Measurements from ENCODE around the gene CDH5.

The CDH5 gene

DNA sequence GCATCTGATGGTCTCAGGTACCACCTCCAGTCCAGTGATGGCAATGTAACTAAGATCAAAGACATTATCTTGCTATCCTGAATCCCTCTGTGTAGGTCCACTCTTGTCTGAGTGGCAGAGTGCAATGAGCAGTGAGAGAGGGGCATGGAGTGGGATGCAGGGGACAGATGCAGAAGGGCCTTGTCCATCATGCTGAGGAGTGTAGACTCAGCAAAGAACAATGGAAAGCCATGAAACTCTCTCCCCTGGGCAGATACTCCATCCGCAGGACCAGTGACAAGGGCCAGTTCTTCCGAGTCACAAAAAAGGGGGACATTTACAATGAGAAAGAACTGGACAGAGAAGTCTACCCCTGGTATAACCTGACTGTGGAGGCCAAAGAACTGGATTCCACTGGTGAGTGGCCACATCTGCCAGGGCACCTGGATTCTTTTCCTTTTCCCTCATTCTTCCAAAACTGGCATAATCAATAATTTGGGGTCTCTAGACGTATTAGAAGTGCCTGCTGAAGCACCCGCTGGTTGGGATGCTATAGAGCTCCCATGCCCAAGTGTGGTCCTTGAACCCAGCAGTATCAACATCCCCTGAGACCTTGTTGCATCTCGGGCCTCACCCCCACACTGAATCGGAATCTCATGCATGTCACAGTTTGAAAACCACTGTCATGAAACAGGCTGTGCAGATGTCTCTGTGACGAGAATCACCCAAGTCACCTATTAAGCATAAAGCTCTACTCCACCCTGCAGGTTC, 29.5 kb downstream of the CDH5 start:
- DNase-seq, result no peak

DNA sequence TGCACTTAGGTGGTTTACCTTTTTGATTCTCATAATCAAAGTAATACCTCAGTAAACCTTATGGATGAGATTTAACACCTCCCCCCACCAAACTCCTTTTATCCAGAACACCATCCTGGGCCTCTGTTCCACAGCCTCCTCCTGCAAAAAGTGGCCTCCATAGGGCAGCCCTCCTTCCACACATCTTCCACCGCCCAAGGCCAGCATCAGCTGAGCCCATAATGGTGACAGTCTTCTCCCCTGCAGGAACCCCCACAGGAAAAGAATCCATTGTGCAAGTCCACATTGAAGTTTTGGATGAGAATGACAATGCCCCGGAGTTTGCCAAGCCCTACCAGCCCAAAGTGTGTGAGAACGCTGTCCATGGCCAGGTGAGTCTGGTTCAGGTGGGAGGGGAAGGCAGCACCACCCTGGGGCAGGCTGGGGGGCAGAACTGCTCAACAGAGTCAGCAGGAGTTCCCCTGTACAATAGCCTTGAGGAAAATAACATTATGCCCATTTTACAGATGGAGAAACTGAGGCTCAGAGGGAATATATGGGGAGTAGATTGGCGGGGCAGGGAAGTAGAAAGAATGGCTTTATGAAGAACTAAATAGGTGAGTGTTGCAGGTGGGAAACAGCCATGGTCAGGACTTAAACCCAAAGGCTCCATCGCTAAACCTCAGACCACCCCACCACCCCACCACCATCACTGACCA, 31.4 kb downstream of the CDH5 start:
- DNase-seq, result no peak

DNA sequence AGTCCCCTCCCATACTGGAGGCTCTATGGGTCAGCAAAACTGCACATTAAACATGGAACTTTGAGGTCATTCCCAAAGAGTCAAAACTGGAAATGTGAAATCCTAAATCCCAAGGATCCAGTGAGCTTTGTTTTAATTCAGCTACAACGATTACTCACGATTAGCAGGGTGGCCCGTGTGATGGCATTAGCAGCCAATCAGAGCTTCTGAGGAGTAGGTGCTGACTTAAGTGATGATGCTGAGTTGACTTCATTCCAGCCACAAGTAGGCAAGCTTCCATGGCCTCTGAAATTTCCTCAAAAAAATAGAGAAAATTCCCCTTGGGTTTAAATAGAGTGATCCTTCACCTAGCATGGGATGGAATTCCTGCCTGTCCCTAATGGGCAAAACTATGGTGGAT, 32.5 kb downstream of the CDH5 start:
- DNase-seq, result no peak

DNA sequence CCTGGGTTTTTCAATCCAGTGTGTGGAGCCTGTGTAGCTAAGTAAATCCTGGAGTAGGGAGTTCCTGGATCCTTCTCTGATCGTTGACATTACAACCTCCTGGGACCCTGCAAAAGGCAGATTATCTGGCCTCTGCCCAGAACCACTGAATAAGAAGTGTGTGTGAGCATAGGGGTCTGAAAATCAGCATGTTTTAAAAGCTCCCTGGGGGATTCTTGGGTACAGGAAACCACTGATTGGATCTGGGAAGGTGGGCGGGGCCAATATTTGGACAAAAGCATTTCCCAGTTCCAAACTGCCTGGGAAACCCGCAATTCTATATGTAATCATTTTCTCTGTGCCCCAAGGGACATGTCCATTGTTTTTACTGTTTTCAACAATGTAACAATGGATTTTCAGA, 33.4 kb downstream of the CDH5 start:
- DNase-seq, result no peak

DNA sequence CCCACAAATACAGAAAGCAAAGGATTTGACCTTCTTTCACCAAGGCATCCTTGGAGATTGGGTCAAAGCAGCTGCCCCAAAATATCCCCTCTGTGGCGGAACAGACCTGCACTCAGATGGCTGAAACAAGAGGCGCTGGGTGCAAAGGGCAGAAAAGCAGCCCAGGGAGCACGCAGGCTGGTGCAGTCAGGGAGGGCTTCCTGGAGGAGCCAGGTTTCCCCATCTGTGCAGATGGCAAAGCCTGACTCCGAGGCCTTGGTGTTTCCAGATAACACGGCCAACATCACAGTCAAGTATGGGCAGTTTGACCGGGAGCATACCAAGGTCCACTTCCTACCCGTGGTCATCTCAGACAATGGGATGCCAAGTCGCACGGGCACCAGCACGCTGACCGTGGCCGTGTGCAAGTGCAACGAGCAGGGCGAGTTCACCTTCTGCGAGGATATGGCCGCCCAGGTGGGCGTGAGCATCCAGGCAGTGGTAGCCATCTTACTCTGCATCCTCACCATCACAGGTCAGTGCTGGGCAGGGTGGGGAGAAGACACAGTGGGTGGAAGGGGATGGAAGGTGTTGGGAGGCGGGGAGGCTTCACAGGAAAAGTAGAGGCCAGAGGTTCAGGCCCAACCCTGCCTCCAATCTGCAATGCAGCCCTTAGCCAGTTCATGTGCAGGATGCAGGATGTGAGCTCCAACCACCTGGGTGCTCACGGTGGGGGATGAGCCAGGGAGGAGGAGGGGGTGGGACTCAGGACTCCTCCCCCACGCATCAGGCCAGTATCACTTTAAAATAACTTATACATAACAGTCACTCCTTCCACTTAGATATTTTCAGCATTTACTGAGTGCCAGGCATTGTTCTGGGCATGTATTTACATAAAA, 34.3 kb downstream of the CDH5 start:
- no peak for DNase-seq

DNA sequence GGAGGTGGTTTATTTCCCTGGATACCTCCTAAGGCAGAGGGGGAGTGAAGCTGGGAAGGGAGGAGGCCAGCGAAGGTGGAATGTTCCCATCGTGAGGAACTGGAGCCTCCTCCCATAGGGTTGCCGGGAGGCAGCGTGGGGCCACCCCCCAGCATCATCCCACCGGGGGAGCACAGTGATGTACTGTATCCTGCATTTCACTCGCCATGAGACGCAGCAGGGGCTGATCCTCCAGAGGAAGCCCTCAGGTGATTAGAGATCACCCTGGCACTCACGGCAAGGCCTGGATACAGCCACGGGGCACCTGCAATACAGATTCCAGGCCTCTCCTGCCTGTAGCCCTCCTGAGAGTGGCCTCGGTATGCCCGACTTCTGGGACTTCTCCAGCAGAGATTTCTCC, 35.1 kb downstream of the CDH5 start:
- no peak for DNase-seq

DNA sequence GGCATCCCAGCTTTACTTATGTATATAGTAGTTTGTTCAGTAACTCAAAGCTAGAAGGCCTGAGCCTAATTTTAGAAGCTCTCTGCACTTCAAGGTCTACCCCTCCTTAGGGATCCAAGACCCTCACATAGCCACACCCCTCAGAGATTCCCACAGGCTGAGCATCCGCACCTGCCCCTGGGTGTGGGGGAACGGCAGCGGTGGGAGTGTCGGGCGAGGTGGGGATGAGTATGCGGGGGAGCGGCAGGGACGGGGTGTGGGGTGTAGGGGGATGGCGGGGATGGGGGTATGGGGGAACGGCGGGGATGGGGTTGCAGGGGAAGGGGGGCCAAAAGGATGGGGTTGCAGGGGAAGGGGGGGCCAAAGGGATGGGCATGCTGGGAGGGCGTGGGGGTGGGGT, 35.7 kb downstream of the CDH5 start:
- DNase-seq, result no peak

DNA sequence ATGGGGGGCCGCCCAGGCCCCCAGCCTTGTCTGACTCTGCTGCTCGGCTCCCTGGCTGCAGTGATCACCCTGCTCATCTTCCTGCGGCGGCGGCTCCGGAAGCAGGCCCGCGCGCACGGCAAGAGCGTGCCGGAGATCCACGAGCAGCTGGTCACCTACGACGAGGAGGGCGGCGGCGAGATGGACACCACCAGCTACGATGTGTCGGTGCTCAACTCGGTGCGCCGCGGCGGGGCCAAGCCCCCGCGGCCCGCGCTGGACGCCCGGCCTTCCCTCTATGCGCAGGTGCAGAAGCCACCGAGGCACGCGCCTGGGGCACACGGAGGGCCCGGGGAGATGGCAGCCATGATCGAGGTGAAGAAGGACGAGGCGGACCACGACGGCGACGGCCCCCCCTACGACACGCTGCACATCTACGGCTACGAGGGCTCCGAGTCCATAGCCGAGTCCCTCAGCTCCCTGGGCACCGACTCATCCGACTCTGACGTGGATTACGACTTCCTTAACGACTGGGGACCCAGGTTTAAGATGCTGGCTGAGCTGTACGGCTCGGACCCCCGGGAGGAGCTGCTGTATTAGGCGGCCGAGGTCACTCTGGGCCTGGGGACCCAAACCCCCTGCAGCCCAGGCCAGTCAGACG, 36.2 kb downstream of the CDH5 start:
- no peak for DNase-seq

DNA sequence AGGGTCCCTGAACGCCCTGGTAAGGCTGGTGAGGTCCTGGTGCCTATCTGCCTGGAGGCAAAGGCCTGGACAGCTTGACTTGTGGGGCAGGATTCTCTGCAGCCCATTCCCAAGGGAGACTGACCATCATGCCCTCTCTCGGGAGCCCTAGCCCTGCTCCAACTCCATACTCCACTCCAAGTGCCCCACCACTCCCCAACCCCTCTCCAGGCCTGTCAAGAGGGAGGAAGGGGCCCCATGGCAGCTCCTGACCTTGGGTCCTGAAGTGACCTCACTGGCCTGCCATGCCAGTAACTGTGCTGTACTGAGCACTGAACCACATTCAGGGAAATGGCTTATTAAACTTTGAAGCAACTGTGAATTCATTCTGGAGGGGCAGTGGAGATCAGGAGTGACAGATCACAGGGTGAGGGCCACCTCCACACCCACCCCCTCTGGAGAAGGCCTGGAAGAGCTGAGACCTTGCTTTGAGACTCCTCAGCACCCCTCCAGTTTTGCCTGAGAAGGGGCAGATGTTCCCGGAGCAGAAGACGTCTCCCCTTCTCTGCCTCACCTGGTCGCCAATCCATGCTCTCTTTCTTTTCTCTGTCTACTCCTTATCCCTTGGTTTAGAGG, 37.1 kb downstream of the CDH5 start:
- DNase-seq, result no peak

DNA sequence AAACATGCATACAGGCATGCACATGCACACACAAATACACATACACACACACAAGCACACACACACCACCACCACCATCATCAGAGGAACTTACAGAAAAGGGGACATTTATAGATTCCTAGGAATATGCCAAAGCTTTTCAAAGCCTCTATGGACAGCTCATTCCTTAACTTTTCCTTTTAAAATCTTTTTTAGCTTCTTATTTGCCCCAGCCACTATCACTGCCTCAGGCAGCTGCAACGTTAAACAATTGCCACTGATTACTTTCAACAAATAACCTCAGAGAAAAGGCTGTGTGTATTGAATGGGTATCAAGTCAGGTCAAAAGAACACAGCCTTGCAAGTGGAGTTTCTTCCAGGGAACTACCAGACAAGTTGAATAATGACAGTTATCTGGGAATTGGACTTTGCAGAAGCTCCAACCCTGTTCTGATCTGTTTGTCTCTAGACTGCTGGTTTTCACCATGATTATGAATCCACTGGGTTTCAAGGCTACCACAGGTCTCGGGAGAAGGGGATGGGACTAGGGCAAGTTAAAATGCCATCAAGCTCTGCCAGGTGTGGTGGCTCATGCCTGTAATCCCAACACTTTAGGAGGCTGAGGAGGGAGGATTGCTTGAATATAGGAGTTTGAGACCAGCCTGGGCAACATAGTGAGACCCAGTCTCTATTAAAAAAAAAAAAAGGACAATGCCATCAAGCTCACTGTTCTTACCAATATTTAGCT, 38.7 kb downstream of the CDH5 start:
- DNase-seq, result no peak

DNA sequence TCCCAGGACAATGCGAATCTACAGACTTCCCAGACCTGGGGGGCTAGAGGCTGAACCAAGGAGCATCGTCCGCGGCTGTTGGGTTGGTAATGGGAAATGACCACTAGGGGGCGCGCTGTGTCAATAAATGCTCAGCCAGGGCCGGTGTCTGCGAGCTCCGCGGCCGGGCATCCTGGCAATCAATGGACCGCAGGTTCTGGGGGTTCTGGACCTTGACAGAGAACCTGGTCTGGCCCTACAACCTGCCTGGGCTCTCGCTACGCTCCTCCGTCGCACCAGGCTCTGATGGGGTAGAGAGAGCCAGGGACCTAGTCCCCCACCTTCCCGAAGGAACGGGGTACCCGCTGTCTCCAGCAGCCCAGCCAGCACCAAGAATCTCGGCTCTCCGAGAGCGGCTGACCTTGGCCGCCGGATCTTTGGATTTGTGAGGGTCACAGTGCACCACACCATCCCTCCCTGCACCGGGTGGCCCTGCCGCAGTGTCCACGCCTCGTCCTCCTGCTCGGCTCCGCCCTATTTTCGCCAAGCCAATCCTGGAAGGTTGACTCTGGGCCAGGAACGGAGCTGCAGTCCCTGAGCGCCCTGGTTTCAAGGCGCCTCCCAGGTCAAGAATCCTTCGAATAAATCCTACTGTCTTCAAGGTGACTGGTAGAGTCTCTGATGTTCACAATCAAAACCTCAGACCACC, 40.2 kb downstream of the CDH5 start:
- no peak for DNase-seq

DNA sequence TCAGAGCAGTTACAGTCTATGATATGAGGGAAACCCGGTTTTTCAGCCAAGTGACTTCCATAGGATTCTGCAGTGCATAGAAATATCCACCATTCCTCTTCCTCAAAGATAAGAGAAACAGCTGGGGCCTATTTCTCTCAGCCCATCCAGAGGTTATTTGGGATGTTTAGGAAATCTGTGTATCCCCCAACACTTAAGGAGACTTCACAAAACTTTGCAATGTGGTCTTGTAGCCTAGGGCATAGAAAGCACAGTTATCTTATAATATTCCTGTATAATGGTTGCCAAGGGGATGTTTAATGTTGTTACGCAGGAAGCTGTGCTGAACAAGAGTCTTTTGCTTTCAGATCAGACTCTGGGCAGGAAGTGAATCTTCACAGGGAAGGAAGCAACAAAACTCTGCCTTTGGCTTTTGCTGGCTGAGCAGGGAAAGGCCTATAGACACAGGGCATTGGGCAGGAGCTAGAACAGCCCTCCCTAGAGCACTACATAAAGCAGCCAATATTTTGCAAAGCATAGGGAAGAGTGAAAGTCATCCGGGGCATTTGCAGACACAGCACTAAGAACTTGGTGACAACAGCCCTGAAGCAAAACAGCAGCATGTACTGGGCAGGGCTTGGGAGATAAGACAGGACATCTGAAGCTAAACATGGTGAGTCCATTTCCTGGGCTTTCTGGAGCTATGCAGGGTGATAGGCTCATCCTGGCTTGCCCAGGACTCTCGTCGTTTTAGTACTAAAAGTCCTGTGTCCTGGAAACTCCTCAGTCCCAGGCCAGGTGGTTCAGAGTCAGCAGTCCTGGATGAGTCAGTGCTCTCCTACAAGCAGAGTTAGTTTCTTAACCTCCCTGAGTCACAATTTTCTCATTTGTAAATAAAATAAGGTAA, 41.9 kb downstream of the CDH5 start:
- DNase-seq, result no peak

DNA sequence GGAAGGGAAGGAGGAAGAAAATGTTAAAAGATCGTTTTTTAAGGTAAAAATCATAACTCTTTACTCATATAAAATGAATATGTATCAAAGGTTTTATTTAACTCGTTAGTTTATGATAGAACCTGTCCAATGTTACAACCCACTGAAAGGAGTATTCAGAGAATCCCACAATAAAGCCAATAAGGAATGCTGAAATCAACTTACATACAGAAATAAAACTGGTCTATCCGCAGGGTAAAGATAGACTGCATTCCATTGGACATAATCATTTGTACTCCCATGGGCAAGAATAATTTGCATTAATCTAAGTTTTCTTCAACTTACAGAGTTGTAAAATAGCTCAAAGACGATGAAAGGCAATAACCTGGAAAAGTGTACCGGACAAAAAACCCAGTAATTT, 42.7 kb downstream of the CDH5 start:
- no peak for DNase-seq

DNA sequence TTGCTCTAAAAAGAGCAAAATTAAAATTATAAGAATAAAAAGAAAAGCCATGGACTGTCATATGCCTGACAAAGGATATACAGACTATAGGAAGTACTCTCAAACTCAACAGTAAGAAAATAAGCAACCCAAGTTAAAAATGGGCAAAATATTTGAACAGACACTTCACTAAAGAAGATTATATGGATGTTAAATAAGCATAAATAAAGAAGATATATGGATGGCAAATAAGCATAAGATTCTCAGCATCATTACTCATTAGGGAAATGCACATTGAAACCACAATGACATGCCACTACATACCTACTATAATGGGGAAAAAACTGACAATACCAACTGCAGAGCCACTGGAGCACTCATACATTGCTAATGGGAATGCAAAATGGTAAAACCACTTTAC, 45.7 kb downstream of the CDH5 start:
- DNase-seq, result no peak

DNA sequence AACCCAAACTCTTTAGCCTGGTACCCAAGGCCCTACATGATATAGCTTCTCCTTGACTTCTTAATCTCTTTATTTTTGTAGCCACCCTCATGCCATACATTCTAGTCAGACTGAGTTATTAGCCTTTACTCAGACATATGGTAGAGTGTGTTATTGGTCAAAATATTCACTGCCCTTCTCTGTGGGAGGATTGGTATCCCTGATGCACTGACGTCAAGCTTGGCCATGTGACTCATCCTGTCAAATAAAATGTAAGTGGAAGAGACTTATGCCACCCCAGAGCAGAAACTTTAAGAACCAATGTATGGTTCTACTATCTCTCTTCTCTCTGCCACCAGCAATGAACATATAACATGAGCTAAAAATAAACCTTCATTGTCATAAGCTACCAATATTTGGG, 48.4 kb downstream of the CDH5 start:
- no peak for DNase-seq

DNA sequence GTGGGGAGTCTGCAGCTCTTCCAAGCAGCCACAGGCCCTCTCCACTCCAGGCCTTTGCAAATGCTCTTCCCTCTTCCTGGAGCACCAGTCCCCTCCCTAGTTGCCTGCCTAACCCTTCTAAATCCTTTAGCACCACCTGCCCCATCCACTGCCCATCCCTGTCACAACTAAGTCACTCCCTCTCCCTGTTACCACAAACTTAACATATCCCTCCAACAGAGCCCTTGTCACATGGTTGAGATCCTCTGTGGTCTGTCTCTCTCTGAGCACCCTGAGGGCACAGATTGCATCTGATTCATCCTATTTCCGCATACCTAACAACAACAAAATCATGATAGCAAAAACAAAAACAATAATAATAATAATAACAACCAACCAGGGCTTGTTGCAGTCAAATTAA, 49.6 kb downstream of the CDH5 start:
- no peak for DNase-seq

DNA sequence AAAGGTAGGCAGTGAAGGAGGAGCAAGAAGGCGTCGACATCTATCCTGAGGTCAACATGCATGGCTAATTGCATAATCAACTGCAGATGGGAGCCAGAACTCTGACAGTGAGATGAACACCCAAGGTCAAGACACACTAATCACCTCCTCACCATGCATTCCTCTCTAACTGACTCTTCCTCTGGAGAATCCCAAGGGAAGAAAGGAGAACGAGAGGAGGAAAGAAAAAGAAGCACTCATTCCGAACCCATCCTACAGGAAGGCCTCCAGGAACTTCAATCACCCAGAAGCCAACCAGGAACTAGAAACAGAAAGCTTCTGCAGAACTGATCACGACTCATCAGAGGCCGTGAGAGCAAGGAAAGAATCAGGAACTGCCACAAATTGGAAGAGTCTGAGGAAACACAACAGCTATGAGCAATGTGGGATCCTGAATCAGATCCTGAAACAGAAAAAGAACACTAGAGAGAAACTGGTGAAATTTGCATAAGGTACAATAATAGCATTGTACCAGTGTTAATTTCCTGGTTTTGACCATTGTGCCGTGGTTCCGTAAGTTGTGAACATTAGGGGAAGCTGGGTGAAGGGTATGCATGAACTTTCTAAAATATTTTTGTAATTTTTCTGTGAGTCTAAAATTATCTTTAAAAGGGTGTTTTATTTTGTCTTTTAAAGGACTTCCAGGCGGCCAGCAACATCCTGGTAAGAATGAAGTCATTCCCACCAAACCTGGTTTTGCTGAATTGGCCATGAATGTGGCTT, 50.6 kb downstream of the CDH5 start:
- DNase-seq, result no peak

DNA sequence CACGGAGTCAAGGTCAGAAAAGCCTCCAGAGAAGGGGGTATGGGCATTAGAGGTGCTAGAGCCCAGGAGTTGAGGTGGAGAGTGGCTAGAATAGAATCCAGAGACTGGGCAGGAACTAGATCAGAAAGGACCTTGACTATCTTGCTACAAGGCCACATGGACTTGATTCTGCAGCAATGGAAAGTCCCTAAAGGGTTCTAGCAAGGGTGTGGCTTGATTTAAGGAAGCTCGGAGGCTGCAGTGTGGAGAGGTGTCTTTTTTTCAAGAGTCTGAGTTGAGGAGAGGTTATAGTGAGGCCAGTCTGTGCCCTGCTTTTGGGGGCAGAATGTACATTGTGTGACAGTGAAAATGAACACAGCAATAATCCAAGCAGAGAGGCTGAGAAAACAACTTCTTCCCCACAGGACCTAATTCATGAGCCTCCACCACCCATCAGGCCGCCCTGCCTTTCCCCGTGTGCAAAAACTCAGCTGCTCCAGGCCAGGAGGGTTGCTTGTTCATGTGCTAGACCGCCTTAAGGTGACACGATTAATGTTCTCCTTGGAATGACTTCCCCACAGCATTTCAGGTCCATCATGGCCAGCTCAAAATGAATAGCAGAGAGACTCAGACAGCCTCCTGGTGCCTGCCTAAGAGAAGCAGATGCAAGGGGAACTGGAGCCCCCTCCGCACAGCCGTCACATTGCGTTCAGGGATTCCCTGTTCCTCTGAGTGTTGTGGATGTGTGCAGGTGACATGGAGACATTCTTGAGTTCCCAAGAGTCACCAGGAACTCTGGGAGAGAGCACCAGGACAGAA, 51.9 kb downstream of the CDH5 start:
- no peak for DNase-seq

DNA sequence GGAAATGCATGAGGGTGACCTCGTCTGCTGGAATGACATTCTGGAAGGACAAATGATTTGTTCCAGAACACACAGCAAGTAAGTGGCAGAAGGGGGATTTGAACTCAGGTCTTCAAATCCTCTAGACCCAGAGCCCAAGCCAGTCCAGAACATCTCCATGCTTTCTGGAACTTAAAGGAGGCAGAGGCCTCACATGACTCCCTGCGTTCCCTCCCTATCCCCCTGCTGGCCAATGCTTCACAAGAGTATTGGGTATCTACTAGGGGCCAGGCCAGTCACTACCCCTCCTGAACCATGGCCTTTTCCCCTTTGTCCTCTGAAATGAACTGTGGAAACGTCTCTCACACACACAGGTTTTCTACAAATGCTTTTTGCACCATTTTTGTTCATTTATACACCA, 53.0 kb downstream of the CDH5 start:
- DNase-seq, result no peak

All from DMS79 (cell line).